GM20000 (cell line): ENCODE data around the gene PRDM5.

Source experiments
- DNase-seq: peaks from one replicate; pipeline ENCODE4 v3.0.0; 2012; ENCODE audit warnings: low spot score
- TF ChIP-seq, protein P1 (sequence below): IDR thresholded peaks from 2 replicates; pipeline ENCODE4 v1.5.1; 2012; ENCODE audit warnings: mild to moderate bottlenecking, control low read depth; ENCODE audit errors: extremely low read depth, missing control alignments

Gene PRDM5

GRCh38 chr4:120942776-120943175 is 20.2 kb upstream of the PRDM5 start:
- DNase-seq, result no peak

GRCh38 chr4:120940547-120940946 is 18.0 kb upstream of the PRDM5 start:
- TF ChIP-seq, protein P1, sequence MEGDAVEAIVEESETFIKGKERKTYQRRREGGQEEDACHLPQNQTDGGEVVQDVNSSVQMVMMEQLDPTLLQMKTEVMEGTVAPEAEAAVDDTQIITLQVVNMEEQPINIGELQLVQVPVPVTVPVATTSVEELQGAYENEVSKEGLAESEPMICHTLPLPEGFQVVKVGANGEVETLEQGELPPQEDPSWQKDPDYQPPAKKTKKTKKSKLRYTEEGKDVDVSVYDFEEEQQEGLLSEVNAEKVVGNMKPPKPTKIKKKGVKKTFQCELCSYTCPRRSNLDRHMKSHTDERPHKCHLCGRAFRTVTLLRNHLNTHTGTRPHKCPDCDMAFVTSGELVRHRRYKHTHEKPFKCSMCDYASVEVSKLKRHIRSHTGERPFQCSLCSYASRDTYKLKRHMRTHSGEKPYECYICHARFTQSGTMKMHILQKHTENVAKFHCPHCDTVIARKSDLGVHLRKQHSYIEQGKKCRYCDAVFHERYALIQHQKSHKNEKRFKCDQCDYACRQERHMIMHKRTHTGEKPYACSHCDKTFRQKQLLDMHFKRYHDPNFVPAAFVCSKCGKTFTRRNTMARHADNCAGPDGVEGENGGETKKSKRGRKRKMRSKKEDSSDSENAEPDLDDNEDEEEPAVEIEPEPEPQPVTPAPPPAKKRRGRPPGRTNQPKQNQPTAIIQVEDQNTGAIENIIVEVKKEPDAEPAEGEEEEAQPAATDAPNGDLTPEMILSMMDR, result no peak
- no peak for DNase-seq

More at GRCh38 chr4:120942776-120943175, 20.2 kb upstream of the PRDM5 start:
- TF ChIP-seq, protein P1, result no peak

DNA sequence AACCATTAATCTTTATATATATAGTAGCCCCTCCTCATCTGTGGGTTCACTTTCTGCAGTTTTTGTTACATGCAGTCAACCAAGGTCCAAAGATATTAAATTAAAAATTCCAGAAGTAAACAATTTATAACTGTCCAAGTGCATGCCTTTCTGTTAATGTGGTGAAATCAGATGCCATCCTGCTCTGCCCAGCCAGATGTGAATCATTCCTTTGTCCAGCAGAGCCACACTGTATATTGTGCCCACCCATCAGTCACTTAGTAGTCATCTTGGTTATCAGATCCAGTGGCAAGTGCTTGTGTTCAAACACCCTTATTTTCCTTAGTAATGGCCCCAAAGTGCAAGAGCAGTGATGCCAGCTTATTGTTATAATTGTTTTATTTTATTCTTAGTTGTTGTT is 17.2 kb upstream of the PRDM5 start:
- DNase-seq, result no peak
- TF ChIP-seq, protein P1, result no peak

- no peak for DNase-seq
- TF ChIP-seq, protein P1, result no peak
These were observed 7.3 kb upstream of the PRDM5 start for GRCh38 chr4:120929847-120930246.

DNA sequence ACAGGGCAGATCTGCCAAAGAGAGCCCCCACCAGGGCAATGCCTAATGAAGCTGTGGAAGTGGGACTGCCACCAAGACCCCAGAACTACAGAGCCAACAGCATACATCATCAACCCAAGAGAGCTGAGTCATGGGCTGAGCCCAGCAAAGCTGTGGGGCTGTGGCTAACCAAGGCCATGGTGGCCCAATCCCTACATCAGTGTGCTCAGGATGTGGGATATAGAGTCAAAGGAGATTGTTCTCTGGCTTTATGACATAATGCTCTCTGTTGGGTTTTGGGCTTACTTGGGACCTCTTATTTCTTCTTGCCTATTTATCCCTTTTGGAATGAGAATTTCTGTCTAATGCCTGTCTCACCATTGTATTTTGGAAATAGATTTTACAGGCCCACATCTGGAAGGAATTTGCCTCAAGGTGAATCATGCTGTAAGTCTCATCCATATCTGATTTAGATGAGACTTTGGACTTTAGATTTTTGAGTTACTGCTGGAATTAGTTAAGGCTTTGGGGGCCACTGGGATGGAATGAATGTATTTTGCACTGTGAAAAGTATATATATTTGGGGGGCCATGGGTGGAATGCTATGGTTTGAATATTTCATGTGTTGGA is 5.4 kb upstream of the PRDM5 start:
- TF ChIP-seq, protein P1, result no peak

DNA sequence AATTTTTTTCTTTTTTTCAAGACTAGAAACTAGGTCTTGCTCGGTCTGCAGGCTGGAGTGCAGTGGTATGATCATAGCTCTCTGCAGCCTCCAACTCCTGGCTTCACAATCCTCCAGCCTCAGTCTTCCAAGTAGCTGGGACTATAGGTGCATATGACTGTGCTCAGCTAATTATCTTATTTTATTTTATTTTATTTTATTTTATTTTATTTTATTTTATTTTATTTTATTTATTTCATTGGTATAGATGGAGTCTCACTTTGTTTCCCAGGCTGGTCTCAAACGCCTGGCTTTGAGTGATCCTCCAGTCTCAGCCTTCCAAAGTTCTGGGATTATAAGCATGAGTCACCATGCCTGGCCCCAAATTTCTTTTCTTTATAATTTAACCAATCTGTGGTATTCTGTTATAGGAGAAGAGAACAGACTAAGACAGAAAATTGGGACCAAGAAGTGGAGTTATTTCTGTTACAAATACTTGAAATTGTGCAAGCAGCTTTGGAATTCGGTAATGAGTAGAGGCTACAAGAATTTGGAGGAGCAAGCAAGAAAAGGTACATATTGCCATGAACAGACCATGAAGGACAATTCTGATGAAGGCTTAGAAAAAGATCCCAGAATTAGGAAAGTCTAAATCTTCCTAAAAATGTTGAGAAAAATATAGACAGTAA is 4.0 kb upstream of the PRDM5 start:
- TF ChIP-seq, protein P1, result no peak
- no peak for DNase-seq

More for the DNA sequence above, 5.4 kb upstream of the PRDM5 start:
- no peak for DNase-seq

DNA sequence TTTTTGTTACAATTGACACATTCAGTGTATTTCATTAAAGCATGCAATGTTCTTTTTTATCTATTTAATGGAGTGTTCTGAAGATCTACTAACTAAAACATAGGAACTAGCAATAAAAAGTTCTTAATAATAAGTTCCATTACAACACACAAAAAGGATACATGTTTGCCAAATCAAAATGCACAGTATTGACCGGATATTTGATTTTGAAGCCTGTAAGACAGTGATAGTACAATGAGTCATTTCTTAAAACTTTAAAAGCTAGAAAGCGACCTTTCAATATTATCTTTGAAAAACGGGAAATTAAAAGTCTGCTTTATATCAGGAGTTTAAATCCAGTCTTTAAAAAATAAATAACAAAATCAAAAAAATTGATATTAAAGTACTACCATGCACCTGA is 2.4 kb upstream of the PRDM5 start:
- TF ChIP-seq, protein P1, result no peak
- DNase-seq, result no peak
